Endothelial cell of umbilical vein (primary cell): ENCODE results near the gene KISS1R. TPM values are rescaled to one million over a fixed set of nuclear protein-coding genes. Genes with fewer than 3 reads are reported as not detected.

Experiments used
- BruUV-seq: library from RNA; stranded (reverse); fragments of 400-500 nt; replicated peaks from 2 replicates; lab custom pipeline; 2021; lab: Mats Ljungman, UMichigan
- CTCF ChIA-PET: fragments of 300-600, 350-600 bp; sonication (Branson Sonifier 250); formaldehyde crosslinking; loops from one replicate; lab custom pipeline; 2021; ENCODE audit warnings: antibody characterized with exemption, inconsistent platforms; lab: Charles Lee
- POLR2A ChIA-PET: fragments of 300-600, 350-600 bp; sonication (Branson Sonifier 250); formaldehyde crosslinking; loops from one replicate; lab custom pipeline; 2021; ENCODE audit warnings: antibody characterized with exemption, inconsistent platforms; lab: Charles Lee
- DNase-seq: peaks from one replicate; pipeline ENCODE4 v3.0.0-alpha.2; 2011; ENCODE audit warnings: low read depth, low spot score
- FAIRE-seq: peaks from 2 replicates; lab custom pipeline; 2011; peaks lifted over from hg19 to GRCh38; lab: Jason Lieb, UNC
- H2AFZ ChIP-seq: 2 replicates; pipeline ENCODE4 v1.6.0; 2012; ENCODE audit warnings: low read depth, low read length, control low read depth, inconsistent platforms
- H3K27ac ChIP-seq: 2 replicates; pipeline ENCODE4 v1.5.1; 2011; ENCODE audit warnings: low read depth, mild to moderate bottlenecking, control low read depth, low read length, moderate library complexity; ENCODE audit not compliant: insufficient read depth
- H3K27me3 ChIP-seq, 2 experiments: 2 replicates each; pipeline versions ENCODE4 v1.6.0 to v1.6.1; 2011; ENCODE audit warnings: low read length in 2 of 2, mixed read lengths in 1 of 2; ENCODE audit not compliant: control insufficient read depth in 2 of 2, insufficient read depth in 2 of 2
- H3K36me3 ChIP-seq, 2 experiments: 2 replicates in 1 of 2; 3 replicates in 1 of 2; pipeline ENCODE4 v1.5.1; 2011; ENCODE audit warnings: low read length in 2 of 2, mild to moderate bottlenecking in 1 of 2, moderate library complexity in 1 of 2; ENCODE audit not compliant: control insufficient read depth in 2 of 2, insufficient read depth in 2 of 2; ENCODE audit errors: extremely low read depth in 1 of 2
- H3K4me1 ChIP-seq: 3 replicates; pipeline ENCODE4 v1.5.1; 2011; ENCODE audit warnings: mild to moderate bottlenecking, low read length; ENCODE audit not compliant: control insufficient read depth, insufficient read depth; ENCODE audit errors: extremely low read depth
- H3K4me2 ChIP-seq: 2 replicates; pipeline ENCODE4 v1.6.1; 2011; ENCODE audit warnings: low read length, control low read depth, mixed read lengths; ENCODE audit not compliant: insufficient read depth
- H3K4me3 ChIP-seq, 3 experiments: fragments of 200-600 bp in 1 of 3; sonication (generic), shearing (Covaris generic) in 1 of 3; replicated peaks in 1 of 3; 2 replicates each; pipeline ENCODE4 v1.5.1; 2011 to 2016; ENCODE audit warnings: control low read depth in 3 of 3, low read length in 3 of 3, mild to moderate bottlenecking in 2 of 3, inconsistent platforms in 1 of 3, low read depth in 1 of 3, moderate library complexity in 1 of 3; ENCODE audit not compliant: insufficient read depth in 1 of 3
- H3K79me2 ChIP-seq: 2 replicates; pipeline ENCODE4 v1.6.0; 2012; ENCODE audit warnings: low read length, inconsistent platforms; ENCODE audit not compliant: control insufficient read depth, insufficient read depth
- H3K9ac ChIP-seq: replicated peaks from 2 replicates; pipeline ENCODE3; 2011; ENCODE audit warnings: low read length, control low read depth; ENCODE audit not compliant: insufficient read depth; ENCODE audit errors: extremely low read depth
- H3K9me1 ChIP-seq: replicated peaks from 3 replicates; pipeline ENCODE4 v1.6.0; 2011; ENCODE audit warnings: mild to moderate bottlenecking, low read length; ENCODE audit not compliant: control insufficient read depth, insufficient read depth; ENCODE audit errors: extremely low read depth
- H3K9me3 ChIP-seq: replicated peaks from 2 replicates; pipeline ENCODE4 v1.5.1; 2012; ENCODE audit warnings: low read length, inconsistent platforms; ENCODE audit not compliant: control insufficient read depth, insufficient read depth
- H4K20me1 ChIP-seq: replicated peaks from 2 replicates; pipeline ENCODE3; 2011; ENCODE audit warnings: mild to moderate bottlenecking, low read length; ENCODE audit not compliant: control insufficient read depth, insufficient read depth; ENCODE audit errors: extremely low read depth
- EZH2 ChIP-seq: IDR thresholded peaks from 2 replicates; pipeline ENCODE4 v1.6.1; 2012; ENCODE audit warnings: borderline replicate concordance, low read depth, mild to moderate bottlenecking, moderate library complexity, low read length, inconsistent platforms; ENCODE audit not compliant: severe bottlenecking
- FOS ChIP-seq: IDR thresholded peaks from 2 replicates; pipeline ENCODE4 v1.6.1; 2011; ENCODE audit warnings: mild to moderate bottlenecking, low read length, moderate library complexity, borderline replicate concordance; ENCODE audit not compliant: insufficient read depth
- GATA2 ChIP-seq: IDR thresholded peaks from 2 replicates; pipeline ENCODE4 v1.7.0; 2011; ENCODE audit warnings: low read depth, mild to moderate bottlenecking, moderate library complexity, mixed read lengths, low read length; ENCODE audit not compliant: insufficient read length, insufficient read depth
- JUN ChIP-seq: IDR thresholded peaks from 2 replicates; pipeline ENCODE4 v1.6.1; 2011; ENCODE audit warnings: borderline replicate concordance, low read depth; ENCODE audit not compliant: insufficient read length, insufficient read depth
- MYC ChIP-seq: IDR thresholded peaks from one replicate; pipeline ENCODE4 v1.6.1; 2011; ENCODE audit warnings: mild to moderate bottlenecking, low read depth, low read length
- POLR2A ChIP-seq: IDR thresholded peaks from 2 replicates; pipeline ENCODE4 v1.6.1; 2012; ENCODE audit warnings: low read depth, mild to moderate bottlenecking, control low read depth, low read length
- POLR2AphosphoS5 ChIP-seq: IDR thresholded peaks from 2 replicates; pipeline ENCODE4 v1.6.1; 2012; ENCODE audit warnings: low read depth, mild to moderate bottlenecking, control low read depth, low read length, moderate library complexity; ENCODE audit not compliant: insufficient read depth
- dilution Hi-C: fragments of 300-500 bp; cut with MboI; formaldehyde crosslinking; loops from one replicate; pipeline ENCODE4 v1.15.0; 2019; ENCODE audit warnings: low sequenced_read_pairs; ENCODE audit not compliant: extremely low pct_ligation_motif_present
- intact Hi-C: fragments of 100-400 bp; cut with micrococcal nuclease; formaldehyde crosslinking; loops from one replicate; pipeline ENCODE4 v1.10.0; 2022
- polyA plus RNA-seq, 4 experiments: library from polyadenylated mRNA; depleted of rRNA in 3 of 4; stranded (reverse) in 3 of 4; unstranded in 1 of 4; fragments of >200 nt; gene quantifications; 2 replicates each; pipeline versions ENCODE4 v1.2.1 to v1.2.3, GENCODE V29; 2011 to 2012; ENCODE audit warnings: missing spikeins in 1 of 4
- total RNA-seq: library from RNA; stranded (reverse); gene quantifications from 2 replicates; pipeline ENCODE4 v1.2.3, GENCODE V29; 2021
- TF ChIP-seq, protein P1 (sequence below): IDR thresholded peaks from 2 replicates; pipeline ENCODE4 v1.6.1; 2011; ENCODE audit not compliant: insufficient read depth, insufficient read length
- TF ChIP-seq, protein P2 (sequence below), 2 donors: IDR thresholded peaks; 1 replicate in 1 of 2; 2 replicates in 1 of 2; pipeline ENCODE4 v1.5.1; 2011; ENCODE audit warnings: low read length in 2 of 2, mild to moderate bottlenecking in 2 of 2, moderate library complexity in 2 of 2, control low read depth in 1 of 2, inconsistent platforms in 1 of 2, low read depth in 1 of 2; ENCODE audit not compliant: insufficient read depth in 1 of 2; ENCODE audit errors: extremely low read depth in 1 of 2

KISS1R gene
- total and polyA plus RNA-seq, 2 donors (not counting 3 experiments of a cell fraction or from before 2014, with no cell fraction given): not detected

GRCh38 chr19:868458-869244 lies 48.5 kb upstream of the KISS1R start:
- POLR2A ChIA-PET: no interaction called here
- no peaks in the 10 kb centered on the region for H3K9me3 ChIP-seq
- FAIRE-seq (no peak), DNase-seq (no peak)
- no peaks in the 10 kb centered on the region for H3K9me1 ChIP-seq
- intact Hi-C loops: loop anchor here (1.0 kb wide), 1 partner anchor 205 kb away; the partner anchor contains the start of gene RNF126
- no peak overlapping the region for H3K4me2 ChIP-seq
- H3K9ac ChIP-seq: no peak overlapping the region
- no peaks in the 10 kb centered on the region for H3K79me2 ChIP-seq
- no TSS peak for BruUV-seq
- H4K20me1 ChIP-seq: no peaks in the 10 kb centered on the region
- H3K27ac ChIP-seq: peak overlapping the region; percentile 36
- H3K36me3 ChIP-seq: peaks cover 0 to 13% of the 10 kb centered on the region in 2 experiments
- no peak overlapping the region for H2AFZ ChIP-seq
- CTCF ChIA-PET: no interaction called here
- no peak for TF ChIP-seq POLR2AphosphoS5
- no peak for TF ChIP-seq EZH2
- TF ChIP-seq JUN: no peak
- TF ChIP-seq FOS: no peak
- TF ChIP-seq, protein P1, sequence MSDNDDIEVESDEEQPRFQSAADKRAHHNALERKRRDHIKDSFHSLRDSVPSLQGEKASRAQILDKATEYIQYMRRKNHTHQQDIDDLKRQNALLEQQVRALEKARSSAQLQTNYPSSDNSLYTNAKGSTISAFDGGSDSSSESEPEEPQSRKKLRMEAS: no peak
- TF ChIP-seq GATA2: no peak
- TF ChIP-seq MYC: no peak
- no peak for TF ChIP-seq POLR2A
- TF ChIP-seq, protein P2, sequence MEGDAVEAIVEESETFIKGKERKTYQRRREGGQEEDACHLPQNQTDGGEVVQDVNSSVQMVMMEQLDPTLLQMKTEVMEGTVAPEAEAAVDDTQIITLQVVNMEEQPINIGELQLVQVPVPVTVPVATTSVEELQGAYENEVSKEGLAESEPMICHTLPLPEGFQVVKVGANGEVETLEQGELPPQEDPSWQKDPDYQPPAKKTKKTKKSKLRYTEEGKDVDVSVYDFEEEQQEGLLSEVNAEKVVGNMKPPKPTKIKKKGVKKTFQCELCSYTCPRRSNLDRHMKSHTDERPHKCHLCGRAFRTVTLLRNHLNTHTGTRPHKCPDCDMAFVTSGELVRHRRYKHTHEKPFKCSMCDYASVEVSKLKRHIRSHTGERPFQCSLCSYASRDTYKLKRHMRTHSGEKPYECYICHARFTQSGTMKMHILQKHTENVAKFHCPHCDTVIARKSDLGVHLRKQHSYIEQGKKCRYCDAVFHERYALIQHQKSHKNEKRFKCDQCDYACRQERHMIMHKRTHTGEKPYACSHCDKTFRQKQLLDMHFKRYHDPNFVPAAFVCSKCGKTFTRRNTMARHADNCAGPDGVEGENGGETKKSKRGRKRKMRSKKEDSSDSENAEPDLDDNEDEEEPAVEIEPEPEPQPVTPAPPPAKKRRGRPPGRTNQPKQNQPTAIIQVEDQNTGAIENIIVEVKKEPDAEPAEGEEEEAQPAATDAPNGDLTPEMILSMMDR (IDR thresholded peaks at IDR 0.05; ENCODE audit: extremely low read depth in 1 of 2, insufficient read depth in 1 of 2, low read depth in 1 of 2, low read length in 2 of 2): no peak
- dilution Hi-C loops: no loop called here
- H3K27me3 ChIP-seq: no peaks in the 10 kb centered on the region
- peaks cover 9% of the 10 kb centered on the region for H3K4me1 ChIP-seq
- no peak overlapping the region for H3K4me3 ChIP-seq
